SJCRH30 (cell line): ENCODE measurements around the gene NOXA1. TPM values are rescaled to one million over a fixed set of nuclear protein-coding genes. Genes with fewer than 3 reads are reported as not detected.

Experiments used
- DNase-seq, 2 experiments: peaks; one replicate each; pipeline ENCODE4 v3.0.0-alpha.2; 2015 to 2020
- H3K27ac ChIP-seq: fragments of 250-450 bp; sonication (Bioruptor Pico); 2 replicates; pipeline ENCODE4 v1.5.1; 2020; ENCODE audit warnings: mild to moderate bottlenecking, moderate library complexity
- H3K27me3 ChIP-seq: fragments of 250-450 bp; sonication (Bioruptor Pico); 2 replicates; pipeline ENCODE4 v1.5.1; 2020; ENCODE audit warnings: mild to moderate bottlenecking, moderate library complexity
- H3K36me3 ChIP-seq: fragments of 250-450 bp; sonication (Bioruptor Pico); 2 replicates; pipeline ENCODE4 v1.5.1; 2020; ENCODE audit warnings: mild to moderate bottlenecking, moderate library complexity
- H3K4me1 ChIP-seq: fragments of 250-450 bp; sonication (Bioruptor Pico); 2 replicates; pipeline ENCODE4 v1.5.1; 2020; ENCODE audit warnings: mild to moderate bottlenecking, moderate library complexity
- H3K4me3 ChIP-seq: fragments of 250-450 bp; sonication (Bioruptor Pico); 2 replicates; pipeline ENCODE4 v1.5.1; 2020; ENCODE audit warnings: mild to moderate bottlenecking, moderate library complexity
- H3K9me3 ChIP-seq: fragments of 250-450 bp; sonication (Bioruptor Pico); replicated peaks from 2 replicates; pipeline ENCODE4 v1.5.1; 2020; ENCODE audit warnings: mild to moderate bottlenecking, moderate library complexity
- total RNA-seq: library from RNA; depleted of rRNA; stranded (reverse); fragments of >200 nt; shearing (Covaris generic); gene quantifications from 2 replicates; pipeline ENCODE4 v1.2.3, GENCODE V29; 2014

NOXA1 gene
- total RNA-seq, 1 experiment from 2014 or later: not detected

GRCh38 chr9:137423514-137424291 lies 510 bp downstream of the NOXA1 start:
- H3K36me3 ChIP-seq: no peaks in the 10 kb centered on the region
- H3K27me3 ChIP-seq: no peaks in the 10 kb centered on the region; the same call in 1 of the 2 replicates
- peak overlapping the region; percentile 24; the same call in 1 of the 2 replicates for H3K4me3 ChIP-seq
- H3K9me3 ChIP-seq: no peaks in the 10 kb centered on the region
- DNase-seq: no peak
- peaks cover 11% of the 10 kb centered on the region for H3K4me1 ChIP-seq
- no peak overlapping the region for H3K27ac ChIP-seq

DNA sequence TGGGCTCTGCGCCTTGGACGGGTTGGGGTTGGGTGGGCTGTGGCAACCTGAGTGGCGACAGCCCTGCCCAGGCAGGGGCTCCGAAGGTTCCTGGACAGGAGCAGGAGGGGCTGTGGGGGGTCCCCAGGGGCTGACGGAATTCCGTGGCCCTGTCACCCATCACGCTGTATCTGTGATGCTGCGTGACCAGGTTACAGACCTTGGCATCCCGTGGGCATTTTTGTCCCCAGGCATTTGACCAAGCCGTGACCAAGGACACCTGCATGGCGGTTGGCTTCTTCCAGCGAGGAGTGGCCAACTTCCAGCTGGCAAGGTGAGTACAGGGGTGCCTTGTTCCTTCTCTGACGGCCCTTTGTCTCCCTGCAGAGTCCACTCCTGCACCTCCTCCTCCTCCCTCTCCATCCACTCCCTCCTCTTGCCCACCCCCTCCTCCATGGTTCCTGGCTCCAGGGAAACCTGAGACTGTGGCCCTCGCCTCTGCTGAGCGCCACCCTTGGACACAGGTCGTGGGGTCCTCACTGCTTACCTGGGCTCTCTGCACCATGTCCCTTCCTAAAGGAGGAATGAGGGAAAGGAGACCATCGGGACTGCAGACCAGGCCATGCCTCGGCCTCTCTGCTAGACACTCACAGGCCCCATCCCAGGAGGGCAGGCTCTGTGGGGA lies 3.0 kb downstream of the NOXA1 start:
- Histone ChIP-seq H3K36me3 (no peaks in the 10 kb centered on the region), H3K9me3 (no peaks in the 10 kb centered on the region), H3K4me1 (peaks cover 26% of the 10 kb centered on the region), H3K27me3 (peaks cover 5% of the 10 kb centered on the region), H3K4me3 (no peak overlapping the region), H3K27ac (no peak overlapping the region)
- no peak for DNase-seq

DNA sequence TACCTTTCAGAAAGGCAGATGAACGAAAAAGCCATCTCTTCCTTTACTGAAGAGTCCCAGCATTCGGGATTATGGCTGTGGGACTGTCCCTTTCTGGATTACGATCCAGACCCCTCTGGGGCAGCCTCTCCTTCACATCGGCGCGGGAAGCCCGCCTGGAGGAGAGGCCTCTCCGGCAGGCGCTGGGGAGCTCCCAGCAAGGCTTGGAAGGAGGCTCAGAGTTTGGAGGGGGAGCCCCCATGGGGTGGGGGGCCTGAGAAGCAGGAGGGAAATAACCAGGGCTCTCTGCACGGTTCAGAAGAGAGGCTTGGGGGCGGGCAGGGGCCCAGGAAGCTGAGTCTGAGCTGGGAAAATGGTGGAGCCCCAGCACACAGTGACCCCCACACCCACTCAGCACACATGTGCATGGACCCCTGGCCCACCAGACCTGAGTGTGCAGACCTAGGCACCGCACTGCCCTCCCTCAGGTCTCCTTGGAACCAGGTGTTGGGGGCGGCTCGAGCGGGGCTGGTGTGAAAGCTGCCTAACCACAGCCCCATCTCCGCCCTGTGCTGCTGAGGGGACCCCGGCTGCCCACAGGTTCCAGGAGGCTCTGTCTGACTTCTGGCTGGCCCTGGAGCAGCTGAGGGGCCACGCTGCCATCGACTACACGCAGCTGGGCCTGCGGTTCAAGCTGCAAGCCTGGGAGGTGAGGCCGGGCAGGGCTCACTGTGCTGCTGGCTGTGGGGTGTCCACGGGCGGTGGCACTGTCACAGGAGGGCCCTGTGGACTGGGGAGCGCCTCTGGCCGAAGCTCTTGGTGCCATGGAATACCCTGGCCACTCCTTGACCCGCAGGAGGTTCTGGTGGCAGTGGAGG lies 4.5 kb downstream of the NOXA1 start:
- peaks cover 27% of the 10 kb centered on the region for H3K4me1 ChIP-seq
- H3K27me3 ChIP-seq: peaks cover 16% of the 10 kb centered on the region
- no peaks in the 10 kb centered on the region for H3K9me3 ChIP-seq
- no peak overlapping the region for H3K4me3 ChIP-seq
- no peaks in the 10 kb centered on the region for H3K36me3 ChIP-seq
- DNase-seq: no peak
- H3K27ac ChIP-seq: no peak overlapping the region

- no peaks in the 10 kb centered on the region for H3K36me3 ChIP-seq
- no peak overlapping the region for H3K4me3 ChIP-seq
- no peaks in the 10 kb centered on the region for H3K9me3 ChIP-seq
- H3K27me3 ChIP-seq: peaks cover 22% of the 10 kb centered on the region
- H3K4me1 ChIP-seq: peaks cover 27% of the 10 kb centered on the region
- no peak overlapping the region for H3K27ac ChIP-seq
- DNase-seq: no peak
Measured at GRCh38 chr9:137428311-137428630, 5.1 kb downstream of the NOXA1 start.

DNA sequence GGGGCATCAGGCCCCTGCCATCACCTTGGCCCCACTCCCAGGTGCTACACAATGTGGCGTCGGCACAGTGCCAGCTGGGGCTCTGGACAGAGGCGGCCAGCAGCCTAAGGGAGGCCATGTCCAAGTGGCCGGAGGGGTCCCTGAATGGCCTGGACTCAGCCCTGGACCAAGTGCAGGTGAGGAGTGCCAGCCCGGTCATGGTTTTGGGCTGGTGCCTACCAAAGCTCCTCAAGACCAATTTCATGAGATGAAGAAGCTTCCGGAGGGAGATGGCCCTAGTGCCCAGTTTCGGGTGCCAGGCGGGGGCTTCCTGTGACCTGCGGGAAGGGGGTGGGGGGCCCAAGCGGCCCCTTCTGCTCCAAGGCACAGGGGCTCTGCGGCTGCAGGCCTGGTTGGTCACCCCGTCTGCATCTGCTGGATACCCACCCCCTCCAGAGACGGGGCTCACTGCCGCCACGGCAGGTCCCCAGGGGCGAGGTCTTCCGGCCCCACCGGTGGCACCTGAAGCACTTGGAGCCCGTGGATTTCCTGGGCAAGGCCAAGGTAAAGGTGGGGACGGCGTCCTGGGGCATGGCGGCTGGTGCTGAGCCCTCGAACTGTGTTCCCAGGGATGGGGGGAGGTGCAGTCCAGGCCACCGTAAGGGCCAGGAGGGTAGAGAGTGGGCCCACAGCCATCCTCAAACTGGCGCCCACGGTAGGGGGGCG lies 5.8 kb downstream of the NOXA1 start:
- H3K4me3 ChIP-seq: no peak overlapping the region
- H3K9me3 ChIP-seq: no peaks in the 10 kb centered on the region
- peaks cover 29% of the 10 kb centered on the region for H3K27me3 ChIP-seq
- no peaks in the 10 kb centered on the region for H3K36me3 ChIP-seq
- no peak overlapping the region for H3K27ac ChIP-seq
- no peak for DNase-seq
- H3K4me1 ChIP-seq: peaks cover 27% of the 10 kb centered on the region

GRCh38 chr9:137429546-137429890 lies 6.3 kb downstream of the NOXA1 start:
- DNase-seq: no peak
- H3K4me3 ChIP-seq: no peak overlapping the region
- H3K4me1 ChIP-seq: peaks cover 21% of the 10 kb centered on the region
- peaks cover 35% of the 10 kb centered on the region for H3K27me3 ChIP-seq
- no peak overlapping the region for H3K27ac ChIP-seq
- H3K36me3 ChIP-seq: no peaks in the 10 kb centered on the region
- no peaks in the 10 kb centered on the region for H3K9me3 ChIP-seq

DNA sequence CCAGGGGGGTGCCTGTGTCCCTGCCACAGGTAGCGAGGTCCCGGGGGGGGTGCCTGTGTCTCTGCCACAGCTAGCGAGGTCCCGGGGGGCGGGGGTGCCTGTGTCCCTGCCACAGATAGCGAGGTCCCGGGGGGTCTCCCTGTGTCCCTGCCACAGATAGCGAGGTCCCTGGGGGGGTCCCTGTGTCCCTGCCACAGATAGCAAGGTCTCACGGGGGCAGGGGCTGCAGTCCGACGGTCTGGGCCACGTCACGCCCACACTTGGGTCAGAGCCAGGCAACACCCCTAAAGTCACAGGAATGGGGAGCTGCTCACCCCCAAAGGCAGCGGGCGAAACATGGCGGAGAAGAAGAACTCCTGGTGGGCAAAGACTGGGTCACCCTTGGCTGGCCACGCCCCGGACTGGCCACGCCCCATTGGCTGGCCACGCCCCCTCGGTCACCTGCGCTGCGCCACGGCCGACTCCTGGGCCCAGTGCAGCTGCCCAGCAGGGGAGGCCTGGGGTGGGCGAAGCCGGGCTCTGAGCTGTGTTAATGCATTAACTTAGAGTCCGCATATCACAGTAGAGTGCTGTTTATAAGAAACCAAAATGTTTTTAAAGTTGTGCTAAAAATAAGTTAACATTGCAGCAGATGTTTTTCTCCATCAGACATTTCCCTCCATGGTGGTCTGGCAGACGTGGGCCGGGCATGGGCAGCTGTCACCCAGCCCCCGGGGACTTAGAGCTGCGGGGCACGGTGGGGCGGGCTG lies 7.0 kb downstream of the NOXA1 start:
- no peak overlapping the region for H3K27ac ChIP-seq
- peaks cover 16% of the 10 kb centered on the region for H3K4me1 ChIP-seq
- peak; percentile 80 to 81 for DNase-seq
- H3K27me3 ChIP-seq: peaks cover 37% of the 10 kb centered on the region
- no peak overlapping the region for H3K4me3 ChIP-seq
- no peaks in the 10 kb centered on the region for H3K9me3 ChIP-seq
- H3K36me3 ChIP-seq: no peaks in the 10 kb centered on the region

GRCh38 chr9:137430723-137431415 lies 7.7 kb downstream of the NOXA1 start:
- no peak for DNase-seq
- H3K4me1 ChIP-seq: peaks cover 20% of the 10 kb centered on the region
- H3K27ac ChIP-seq: no peak overlapping the region

GRCh38 chr9:137431416-137431931 lies 8.3 kb downstream of the NOXA1 start:
- Histone ChIP-seq H3K4me3 (no peak overlapping the region), H3K36me3 (no peaks in the 10 kb centered on the region), H3K27ac (no peak overlapping the region), H3K27me3 (peaks cover 37% of the 10 kb centered on the region), H3K9me3 (no peaks in the 10 kb centered on the region), H3K4me1 (peaks cover 25% of the 10 kb centered on the region)
- no peak for DNase-seq

More at GRCh38 chr9:137430723-137431415, 7.7 kb downstream of the NOXA1 start:
- peaks cover 37% of the 10 kb centered on the region for H3K27me3 ChIP-seq
- no peak overlapping the region for H3K4me3 ChIP-seq
- no peaks in the 10 kb centered on the region for H3K9me3 ChIP-seq
- H3K36me3 ChIP-seq: no peaks in the 10 kb centered on the region

GRCh38 chr9:137432687-137433348 lies 9.6 kb downstream of the NOXA1 start:
- H3K4me3 ChIP-seq: no peak overlapping the region
- H3K9me3 ChIP-seq: no peaks in the 10 kb centered on the region
- no peaks in the 10 kb centered on the region for H3K36me3 ChIP-seq
- H3K27ac ChIP-seq: no peak overlapping the region
- peaks cover 37% of the 10 kb centered on the region for H3K27me3 ChIP-seq
- H3K4me1 ChIP-seq: peaks cover 25% of the 10 kb centered on the region
- DNase-seq: no peak

DNA sequence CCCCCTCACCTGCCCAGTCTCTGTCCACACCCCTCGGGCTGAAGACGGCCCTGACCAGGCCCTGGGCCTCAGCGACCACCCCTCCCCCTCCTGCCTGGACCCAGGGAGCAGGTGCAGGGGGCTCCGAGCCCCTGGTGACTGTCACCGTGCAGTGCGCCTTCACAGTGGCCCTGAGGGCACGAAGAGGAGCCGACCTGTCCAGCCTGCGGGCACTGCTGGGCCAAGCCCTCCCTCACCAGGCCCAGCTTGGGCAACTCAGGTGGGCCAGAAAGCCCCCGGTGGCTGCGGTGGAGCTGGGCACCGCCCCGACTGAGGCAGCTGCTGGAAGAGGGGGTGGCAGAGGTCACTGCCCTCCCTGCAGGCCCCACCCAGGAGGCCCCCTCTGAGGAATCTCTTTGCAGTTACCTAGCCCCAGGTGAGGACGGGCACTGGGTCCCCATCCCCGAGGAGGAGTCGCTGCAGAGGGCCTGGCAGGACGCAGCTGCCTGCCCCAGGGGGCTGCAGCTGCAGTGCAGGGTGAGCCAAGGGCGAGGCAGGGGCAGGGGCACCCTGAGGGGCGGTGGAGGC lies 10.2 kb downstream of the NOXA1 start:
- no peak for DNase-seq

GRCh38 chr9:137433916-137434431 lies 10.8 kb downstream of the NOXA1 start:
- peaks cover 37% of the 10 kb centered on the region for H3K27me3 ChIP-seq
- no peak overlapping the region for H3K27ac ChIP-seq
- H3K4me3 ChIP-seq: no peak overlapping the region
- no peak for DNase-seq
- H3K4me1 ChIP-seq: peaks cover 25% of the 10 kb centered on the region
- no peaks in the 10 kb centered on the region for H3K9me3 ChIP-seq
- no peaks in the 10 kb centered on the region for H3K36me3 ChIP-seq

More for the DNA sequence above, 10.2 kb downstream of the NOXA1 start:
- Histone ChIP-seq H3K27me3 (peaks cover 37% of the 10 kb centered on the region), H3K4me3 (no peak overlapping the region), H3K36me3 (no peaks in the 10 kb centered on the region), H3K9me3 (no peaks in the 10 kb centered on the region), H3K4me1 (peaks cover 25% of the 10 kb centered on the region), H3K27ac (no peak overlapping the region)
